ENCODE results near the gene AMOTL2.

Gene AMOTL2

DNA sequence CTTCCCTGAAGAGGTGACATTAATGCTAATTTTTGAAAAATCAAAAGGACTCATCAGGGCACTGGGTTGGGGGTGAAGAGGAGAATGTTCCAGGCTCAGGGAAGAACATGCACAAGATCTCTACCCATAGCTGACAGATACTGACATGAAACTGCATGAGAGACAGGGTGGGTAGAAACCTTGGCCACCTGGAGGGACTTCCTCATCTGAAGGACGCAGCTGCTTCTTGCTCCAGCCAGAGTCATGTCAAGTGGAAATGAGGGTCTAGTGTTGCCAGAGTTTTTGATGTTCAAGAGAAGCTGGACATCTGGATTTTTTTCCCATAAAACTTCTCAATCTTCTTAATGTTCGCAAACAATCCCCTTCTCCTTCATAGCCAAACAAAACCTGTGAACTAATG lies 29.7 kb downstream of the AMOTL2 start:
- FAIRE-seq (no peak), DNase-seq (ENCODE audit: insufficient read length) (no peak)

DNA sequence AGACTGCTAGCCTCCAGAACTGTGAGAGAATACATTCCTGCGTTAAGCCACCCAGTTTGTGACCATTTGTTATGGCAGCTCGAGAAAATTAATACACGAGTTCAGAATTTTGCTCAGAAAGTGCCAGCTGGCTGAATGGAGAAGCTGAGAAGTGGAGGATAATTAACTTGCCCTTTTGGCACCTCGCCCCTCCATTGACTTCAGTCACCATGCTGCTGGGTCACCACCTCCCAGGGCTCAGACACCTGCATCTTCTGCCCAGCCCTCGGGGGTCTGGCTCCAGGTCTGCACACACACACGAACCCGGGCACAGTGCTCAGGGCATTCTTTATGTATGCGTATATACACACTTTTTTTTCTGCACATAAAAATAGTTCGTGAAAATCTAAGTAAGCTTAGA lies 32.0 kb downstream of the AMOTL2 start:
- TF ChIP-seq POLR2A (IDR thresholded peaks at IDR 0.05; ENCODE audit: low read depth, low read length), result no peak
- TF ChIP-seq POLR2AphosphoS5 (IDR thresholded peaks at IDR 0.05; ENCODE audit: low read depth, low read length), result no peak
- TF ChIP-seq TAF1 (IDR thresholded peaks at IDR 0.05; ENCODE audit: borderline replicate concordance, low read depth, low read length), result no peak
- no peak for DNase-seq (ENCODE audit: insufficient read length)
- FAIRE-seq, result no peak

More for the DNA sequence above, 29.7 kb downstream of the AMOTL2 start:
- no peak for TF ChIP-seq TAF1 (IDR thresholded peaks at IDR 0.05; ENCODE audit: borderline replicate concordance, low read depth, low read length)
- no peak for TF ChIP-seq POLR2A (IDR thresholded peaks at IDR 0.05; ENCODE audit: low read depth, low read length)
- no peak for TF ChIP-seq POLR2AphosphoS5 (IDR thresholded peaks at IDR 0.05; ENCODE audit: low read depth, low read length)

DNA sequence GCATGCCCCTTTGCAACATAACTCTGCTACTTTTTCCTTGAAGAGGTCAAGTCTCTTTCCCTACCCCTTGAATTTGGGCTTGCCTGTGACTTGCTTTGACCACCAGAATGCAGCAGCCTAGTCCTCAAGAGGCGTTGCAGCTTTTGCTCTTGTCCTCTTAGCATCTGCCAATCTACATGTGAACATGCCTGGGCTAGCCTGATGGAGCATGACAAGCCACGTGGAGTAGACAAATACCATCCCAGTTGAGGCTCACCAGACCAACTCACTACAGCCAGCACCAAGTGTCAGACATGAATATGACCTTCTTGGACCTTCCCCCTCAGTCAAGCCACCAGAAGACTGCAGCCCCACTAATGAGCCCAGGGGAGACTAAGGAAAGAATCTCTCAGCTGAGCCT lies 32.9 kb downstream of the AMOTL2 start:
- no peak for TF ChIP-seq POLR2AphosphoS5 (IDR thresholded peaks at IDR 0.05; ENCODE audit: low read depth, low read length)
- no peak for TF ChIP-seq TAF1 (IDR thresholded peaks at IDR 0.05; ENCODE audit: borderline replicate concordance, low read depth, low read length)
- TF ChIP-seq POLR2A (IDR thresholded peaks at IDR 0.05; ENCODE audit: low read depth, low read length), result no peak
- FAIRE-seq (no peak), DNase-seq (ENCODE audit: insufficient read length) (no peak)

DNA sequence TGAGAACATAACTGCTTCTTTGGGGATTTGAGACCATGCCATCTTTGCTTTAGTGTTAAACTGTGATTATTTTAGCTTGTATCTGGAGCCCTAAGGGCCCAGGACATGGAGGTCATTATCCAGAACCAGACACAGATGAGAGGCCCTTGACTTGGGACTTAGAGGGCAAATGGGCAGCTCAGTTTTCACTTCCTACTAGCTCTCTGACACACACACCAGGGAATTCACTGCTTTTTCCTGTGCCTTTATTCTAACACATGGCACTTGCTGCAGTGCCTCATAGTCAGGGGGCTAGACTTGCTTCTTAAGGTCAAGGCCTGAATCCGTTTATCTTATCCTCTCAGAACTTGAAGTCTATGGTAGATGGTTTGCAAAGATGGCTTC lies 33.3 kb downstream of the AMOTL2 start:
- DNase-seq (ENCODE audit: insufficient read length) (no peak), FAIRE-seq (no peak)
- no peak for TF ChIP-seq POLR2AphosphoS5 (IDR thresholded peaks at IDR 0.05; ENCODE audit: low read depth, low read length)
- TF ChIP-seq TAF1 (IDR thresholded peaks at IDR 0.05; ENCODE audit: borderline replicate concordance, low read depth, low read length), result no peak
- TF ChIP-seq POLR2A (IDR thresholded peaks at IDR 0.05; ENCODE audit: low read depth, low read length), result no peak

DNA sequence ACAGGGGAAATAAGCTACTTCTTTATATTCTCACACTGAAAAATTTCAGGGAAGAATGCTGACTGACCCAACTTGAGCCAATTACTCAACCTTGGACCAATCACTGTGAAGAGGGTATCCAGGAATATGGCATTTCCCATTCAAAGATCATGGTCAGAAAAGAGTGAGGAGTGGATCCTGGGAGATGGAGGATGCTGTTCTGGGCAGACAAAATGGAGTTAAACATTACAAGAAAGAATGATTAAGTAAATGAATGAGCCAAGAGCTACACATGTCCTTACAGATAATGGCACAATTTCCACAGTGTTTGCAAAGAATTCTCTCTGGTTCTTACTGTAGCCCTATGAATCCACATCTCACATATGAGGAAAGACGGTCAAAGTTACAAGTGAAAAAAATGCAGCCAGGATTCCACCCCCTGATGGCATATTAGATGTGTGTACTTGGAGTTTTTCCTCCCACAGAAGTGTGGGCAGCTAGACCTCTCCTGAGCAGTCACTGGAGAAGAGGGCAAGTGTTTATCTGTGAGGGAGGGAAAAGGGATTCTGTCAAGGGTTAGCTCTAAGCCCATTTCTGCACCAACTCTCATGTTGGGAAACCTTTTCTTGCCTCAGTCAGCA lies 33.8 kb downstream of the AMOTL2 start:
- DNase-seq (ENCODE audit: insufficient read length), result no peak
- TF ChIP-seq POLR2AphosphoS5 (IDR thresholded peaks at IDR 0.05; ENCODE audit: low read depth, low read length), result no peak
- no peak for TF ChIP-seq TAF1 (IDR thresholded peaks at IDR 0.05; ENCODE audit: borderline replicate concordance, low read depth, low read length)
- no peak for TF ChIP-seq POLR2A (IDR thresholded peaks at IDR 0.05; ENCODE audit: low read depth, low read length)
- FAIRE-seq, result no peak

DNA sequence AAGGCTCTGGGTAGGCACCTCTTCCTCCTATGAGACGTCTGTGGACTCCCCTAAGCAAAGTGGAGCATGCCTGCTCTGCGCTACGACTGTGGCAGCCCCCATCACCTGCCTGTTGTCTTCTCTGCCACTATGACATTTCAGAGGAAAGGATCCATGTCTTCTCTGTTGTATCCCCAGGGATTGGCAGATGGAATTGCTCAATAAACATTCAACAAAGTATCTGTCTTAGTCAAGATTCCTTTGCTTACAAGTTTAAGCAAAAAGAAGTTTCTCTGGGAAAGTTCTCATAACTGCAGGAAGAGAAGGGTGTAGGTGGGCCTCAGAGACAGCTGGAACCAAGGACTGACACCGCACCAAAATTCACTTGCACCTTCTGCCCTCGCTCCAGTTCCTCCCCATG lies 34.3 kb downstream of the AMOTL2 start:
- FAIRE-seq, result no peak
- DNase-seq (ENCODE audit: insufficient read length), result no peak
- no peak for TF ChIP-seq TAF1 (IDR thresholded peaks at IDR 0.05; ENCODE audit: borderline replicate concordance, low read depth, low read length)
- no peak for TF ChIP-seq POLR2AphosphoS5 (IDR thresholded peaks at IDR 0.05; ENCODE audit: low read depth, low read length)
- no peak for TF ChIP-seq POLR2A (IDR thresholded peaks at IDR 0.05; ENCODE audit: low read depth, low read length)

DNA sequence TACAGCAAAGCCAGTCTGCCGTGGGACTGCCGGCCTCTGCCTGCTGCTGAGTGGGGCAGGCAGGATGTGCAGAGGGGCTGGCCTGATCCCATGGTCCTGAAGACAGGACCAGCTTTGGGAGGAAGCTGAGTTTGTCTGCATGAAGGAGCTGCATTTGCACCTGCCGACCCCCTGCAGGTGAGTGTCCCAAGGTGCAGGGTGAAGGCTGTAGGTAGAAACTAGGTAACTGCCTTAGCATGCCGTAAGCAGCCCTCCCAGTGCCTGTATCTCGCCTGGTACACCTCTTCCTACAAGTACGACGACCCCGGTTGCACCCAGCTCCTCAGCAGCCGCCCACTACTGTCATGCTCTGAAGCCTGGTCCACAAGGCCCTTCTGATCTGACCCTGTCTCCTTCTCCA lies 34.9 kb downstream of the AMOTL2 start:
- no peak for DNase-seq (ENCODE audit: insufficient read length)
- no peak for FAIRE-seq
- TF ChIP-seq POLR2A (IDR thresholded peaks at IDR 0.05; ENCODE audit: low read depth, low read length) (no peak), TAF1 (IDR thresholded peaks at IDR 0.05; ENCODE audit: borderline replicate concordance, low read depth, low read length) (no peak), POLR2AphosphoS5 (IDR thresholded peaks at IDR 0.05; ENCODE audit: low read depth, low read length) (no peak)

DNA sequence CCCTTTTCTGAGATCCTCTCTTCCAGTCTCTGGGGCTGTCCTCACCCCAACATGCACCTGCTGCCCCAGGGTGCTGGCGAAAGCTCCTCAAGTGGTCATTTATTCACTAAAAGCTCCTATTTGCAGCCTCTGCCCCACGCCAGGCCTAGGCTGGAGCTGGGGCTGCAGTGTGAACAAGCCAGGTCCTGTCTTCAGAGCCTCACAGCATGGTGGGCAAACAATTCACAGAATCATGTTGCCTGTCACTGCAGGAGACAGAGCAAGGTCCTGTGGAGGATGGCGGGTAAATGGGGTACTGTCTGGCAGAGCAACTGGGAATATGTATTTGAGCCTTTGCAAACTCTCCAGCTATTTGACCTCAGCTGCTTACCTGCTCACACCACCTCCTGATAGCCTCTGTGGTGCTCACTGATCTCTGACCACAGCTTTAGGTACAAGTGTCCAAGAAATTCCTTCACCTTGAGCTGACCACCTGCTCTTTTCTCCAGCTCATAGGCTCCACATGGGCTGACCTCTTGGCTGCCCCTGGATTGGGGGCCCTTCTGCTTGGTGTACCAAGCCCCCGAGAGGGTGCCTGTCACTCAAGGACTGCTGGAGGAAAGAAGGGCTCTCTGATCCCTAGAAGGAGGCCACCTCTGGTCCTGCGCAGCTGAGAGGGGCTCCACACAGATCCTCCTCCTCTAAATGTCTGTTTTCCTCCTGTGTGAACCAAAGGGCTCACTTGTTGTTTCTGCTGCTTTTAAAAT lies 35.6 kb downstream of the AMOTL2 start:
- no peak for TF ChIP-seq POLR2AphosphoS5 (IDR thresholded peaks at IDR 0.05; ENCODE audit: low read depth, low read length)
- no peak for TF ChIP-seq POLR2A (IDR thresholded peaks at IDR 0.05; ENCODE audit: low read depth, low read length)
- no peak for TF ChIP-seq TAF1 (IDR thresholded peaks at IDR 0.05; ENCODE audit: borderline replicate concordance, low read depth, low read length)
- DNase-seq (ENCODE audit: insufficient read length), result no peak
- FAIRE-seq, result no peak

DNA sequence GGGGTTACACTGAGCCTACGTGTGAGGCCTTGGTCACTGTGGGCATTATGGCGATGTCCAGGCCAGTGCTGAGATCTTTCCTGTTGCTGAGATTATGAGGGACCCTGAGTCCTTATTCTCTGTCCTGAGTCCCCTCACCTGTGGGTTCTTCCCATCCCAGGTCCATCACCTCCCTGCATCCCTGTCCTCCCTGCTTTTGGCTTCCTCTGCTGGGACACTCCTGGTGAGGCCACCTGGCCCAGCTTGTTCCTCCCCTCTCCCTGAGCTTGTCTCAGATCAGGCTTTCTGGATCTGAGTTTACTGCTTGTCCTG lies 36.1 kb downstream of the AMOTL2 start:
- no peak for DNase-seq (ENCODE audit: insufficient read length)
- TF ChIP-seq POLR2A (IDR thresholded peaks at IDR 0.05; ENCODE audit: low read depth, low read length) (no peak), POLR2AphosphoS5 (IDR thresholded peaks at IDR 0.05; ENCODE audit: low read depth, low read length) (no peak), TAF1 (IDR thresholded peaks at IDR 0.05; ENCODE audit: borderline replicate concordance, low read depth, low read length) (no peak)
- no peak for FAIRE-seq

DNA sequence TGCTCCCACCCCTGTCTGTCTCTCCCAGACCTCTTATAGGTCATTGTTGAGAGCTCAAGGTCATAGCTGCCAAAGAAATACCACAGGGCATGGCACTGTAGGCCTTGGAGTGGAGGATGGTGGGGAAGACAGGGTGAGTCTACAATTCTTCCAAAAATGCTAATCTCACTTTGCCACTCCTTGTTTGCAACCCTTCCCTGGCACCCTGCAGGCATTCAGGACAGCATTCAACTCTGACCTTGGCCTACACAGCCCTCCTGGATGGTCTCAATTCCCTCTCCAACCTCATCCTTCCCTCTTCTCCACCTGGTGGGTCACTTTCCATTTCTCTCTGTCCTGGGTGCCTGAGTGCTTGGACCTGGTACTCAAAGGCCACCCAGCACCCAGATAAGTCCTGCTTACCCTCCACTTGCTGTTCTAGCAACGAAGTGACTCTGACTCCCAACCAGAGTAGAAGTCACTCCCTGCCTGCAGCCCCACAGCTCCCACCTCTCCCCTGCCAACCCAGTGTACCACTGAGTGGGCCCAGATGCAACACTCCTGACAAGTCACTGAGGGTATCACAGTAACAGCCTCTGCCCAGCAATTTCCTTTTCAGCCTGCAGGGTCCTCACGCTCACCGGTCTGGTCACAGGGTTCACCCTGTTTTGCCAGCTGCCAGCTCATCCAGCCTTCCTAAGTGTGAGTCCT lies 36.6 kb downstream of the AMOTL2 start:
- DNase-seq (ENCODE audit: insufficient read length), result no peak
- no peak for FAIRE-seq
- no peak for TF ChIP-seq POLR2A (IDR thresholded peaks at IDR 0.05; ENCODE audit: low read depth, low read length)
- no peak for TF ChIP-seq POLR2AphosphoS5 (IDR thresholded peaks at IDR 0.05; ENCODE audit: low read depth, low read length)
- TF ChIP-seq TAF1 (IDR thresholded peaks at IDR 0.05; ENCODE audit: borderline replicate concordance, low read depth, low read length), result no peak

DNA sequence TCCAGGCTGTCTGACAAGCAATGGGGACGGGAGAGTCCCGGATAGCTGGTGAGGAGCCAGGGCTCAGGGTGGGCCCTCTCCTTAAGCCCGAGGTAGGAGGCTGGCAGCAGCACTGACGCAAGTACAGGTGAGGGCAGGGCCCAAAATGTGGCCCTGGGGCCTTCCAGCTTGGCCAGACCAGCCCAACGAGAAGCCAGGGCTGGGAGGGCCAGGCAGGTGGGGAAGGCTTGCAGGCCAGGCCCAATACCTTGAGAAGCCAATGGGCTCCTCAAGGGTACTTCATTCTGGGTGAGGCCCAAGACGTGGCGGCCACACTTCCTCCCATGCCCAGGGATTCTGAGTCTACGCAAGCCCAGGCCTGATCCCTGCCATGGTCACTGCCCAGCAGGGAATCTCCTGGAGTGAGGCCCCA lies 37.2 kb downstream of the AMOTL2 start:
- TF ChIP-seq POLR2A (IDR thresholded peaks at IDR 0.05; ENCODE audit: low read depth, low read length) (no peak), POLR2AphosphoS5 (IDR thresholded peaks at IDR 0.05; ENCODE audit: low read depth, low read length) (no peak), TAF1 (IDR thresholded peaks at IDR 0.05; ENCODE audit: borderline replicate concordance, low read depth, low read length) (no peak)
- no peak for DNase-seq (ENCODE audit: insufficient read length)
- no peak for FAIRE-seq

DNA sequence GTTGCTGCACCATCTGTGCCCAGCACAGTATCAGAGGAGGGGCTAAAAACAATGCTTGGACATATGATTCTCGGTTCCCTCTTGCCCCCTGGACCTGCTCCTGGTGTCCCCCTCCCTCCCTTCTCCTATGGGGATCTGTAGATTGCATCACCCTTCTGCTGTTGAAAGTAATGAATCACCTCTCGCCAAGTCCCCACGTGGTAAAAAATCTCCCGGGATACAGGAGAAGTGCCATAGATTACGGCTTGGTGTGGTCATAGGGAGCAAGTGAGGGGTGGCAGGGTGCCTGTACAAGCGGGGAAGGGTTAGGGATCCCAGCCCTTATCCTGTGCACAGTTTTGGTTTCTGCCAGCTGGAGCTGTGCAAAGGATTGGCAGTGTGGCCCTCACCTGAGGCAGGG lies 37.7 kb downstream of the AMOTL2 start:
- DNase-seq (ENCODE audit: insufficient read length) (no peak), FAIRE-seq (no peak)
- TF ChIP-seq TAF1 (IDR thresholded peaks at IDR 0.05; ENCODE audit: borderline replicate concordance, low read depth, low read length) (no peak), POLR2A (IDR thresholded peaks at IDR 0.05; ENCODE audit: low read depth, low read length) (no peak), POLR2AphosphoS5 (IDR thresholded peaks at IDR 0.05; ENCODE audit: low read depth, low read length) (no peak)
